OCI-LY1 (cell line): ENCODE measurements around the gene CUX1.

ENCODE experiments used
- EZH2 ChIP-seq: fragments of 200-600 bp; sonication (generic), shearing (Covaris generic); IDR thresholded peaks from 2 replicates; pipeline ENCODE4 v1.8.0; 2017; ENCODE audit warnings: borderline replicate concordance, mixed run types, mild to moderate bottlenecking, antibody characterized with exemption, low read length, moderate library complexity, mixed read lengths
- TF ChIP-seq, protein P1 (sequence below): fragments of 200-600 bp; sonication (generic), shearing (Covaris generic); IDR thresholded peaks from 2 replicates; pipeline ENCODE4 v1.5.1; 2017; ENCODE audit warnings: mild to moderate bottlenecking, antibody characterized with exemption, low read length, moderate library complexity, mixed read lengths

DNA sequence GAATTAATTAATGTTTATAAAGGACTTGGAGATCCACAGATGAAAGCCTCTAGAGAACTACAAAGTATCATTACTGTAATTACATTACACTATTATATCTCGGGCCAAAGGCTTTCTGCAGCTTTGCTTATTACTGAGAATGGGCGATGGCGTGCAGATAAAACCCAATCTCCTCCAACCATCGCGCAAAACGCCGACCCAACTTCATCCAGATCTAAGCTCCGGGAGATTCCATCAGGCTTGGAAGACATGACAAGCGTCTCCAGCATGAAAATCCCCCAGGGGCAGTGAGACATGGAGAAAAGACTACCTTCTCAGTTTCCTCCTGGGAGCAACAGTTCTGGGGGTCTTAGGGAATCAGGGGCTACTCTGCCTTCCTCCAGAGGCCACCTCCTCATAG lies 42.2 kb upstream of the CUX1 start:
- TF ChIP-seq, protein P1, sequence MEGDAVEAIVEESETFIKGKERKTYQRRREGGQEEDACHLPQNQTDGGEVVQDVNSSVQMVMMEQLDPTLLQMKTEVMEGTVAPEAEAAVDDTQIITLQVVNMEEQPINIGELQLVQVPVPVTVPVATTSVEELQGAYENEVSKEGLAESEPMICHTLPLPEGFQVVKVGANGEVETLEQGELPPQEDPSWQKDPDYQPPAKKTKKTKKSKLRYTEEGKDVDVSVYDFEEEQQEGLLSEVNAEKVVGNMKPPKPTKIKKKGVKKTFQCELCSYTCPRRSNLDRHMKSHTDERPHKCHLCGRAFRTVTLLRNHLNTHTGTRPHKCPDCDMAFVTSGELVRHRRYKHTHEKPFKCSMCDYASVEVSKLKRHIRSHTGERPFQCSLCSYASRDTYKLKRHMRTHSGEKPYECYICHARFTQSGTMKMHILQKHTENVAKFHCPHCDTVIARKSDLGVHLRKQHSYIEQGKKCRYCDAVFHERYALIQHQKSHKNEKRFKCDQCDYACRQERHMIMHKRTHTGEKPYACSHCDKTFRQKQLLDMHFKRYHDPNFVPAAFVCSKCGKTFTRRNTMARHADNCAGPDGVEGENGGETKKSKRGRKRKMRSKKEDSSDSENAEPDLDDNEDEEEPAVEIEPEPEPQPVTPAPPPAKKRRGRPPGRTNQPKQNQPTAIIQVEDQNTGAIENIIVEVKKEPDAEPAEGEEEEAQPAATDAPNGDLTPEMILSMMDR = no peak
- TF ChIP-seq EZH2 = no peak
